ENCODE data around the gene SIRPA. TPM values are rescaled to one million over a fixed set of nuclear protein-coding genes. Genes with fewer than 3 reads are reported as not detected.

Gene SIRPA
- total and polyA plus RNA-seq, 10 of the 15 experiments (the other 5 are each of a cell fraction or from before 2014, with no cell fraction given) = 1.7 to 13.2 (median 5.0) TPM

DNA sequence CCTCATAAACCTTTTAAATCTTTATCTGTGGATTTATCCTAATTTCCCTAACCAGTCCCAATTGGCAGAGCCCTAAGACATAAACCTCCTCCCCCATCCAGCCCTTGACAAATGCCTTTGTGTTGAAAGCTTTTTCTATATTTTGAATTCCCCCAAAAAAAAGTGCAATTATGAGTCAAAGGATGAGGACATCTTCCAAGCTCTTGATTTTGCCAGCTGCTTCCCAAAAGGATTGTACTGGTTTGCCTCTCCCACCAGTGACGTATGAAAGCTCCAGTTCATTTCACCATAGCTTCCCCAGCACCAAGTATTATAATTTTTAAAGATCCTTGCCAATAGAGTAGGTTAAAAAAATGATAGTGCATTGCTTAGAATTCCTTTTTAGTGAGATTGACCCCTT lies 38.9 kb downstream of the SIRPA start:
- Histone ChIP-seq H3K79me2 (ENCODE audit: control insufficient read depth, insufficient read depth, low read length) (no peaks in the 10 kb centered on the region), H3K27ac (ENCODE audit: control insufficient read depth, insufficient read depth) (no peak overlapping the region), H3K9me3 (replicated peaks; ENCODE audit: control insufficient read depth, insufficient read depth, low read length) (no peaks in the 10 kb centered on the region), H3K9ac (ENCODE audit: control insufficient read depth, insufficient read depth, low read length) (no peak overlapping the region), H2AFZ (ENCODE audit: control insufficient read depth, low read depth, low read length) (no peak overlapping the region), H3K4me1 (ENCODE audit: control insufficient read depth, insufficient read depth, low read length) (no peaks in the 10 kb centered on the region), H4K20me1 (ENCODE audit: control insufficient read depth, insufficient read depth) (no peaks in the 10 kb centered on the region), H3K27me3 (replicated peaks in 1 of 2; ENCODE audit: control insufficient read depth in 2 of 2, insufficient read depth in 2 of 2, low read length in 1 of 2) (no peaks in the 10 kb centered on the region), H3K4me2 (ENCODE audit: control insufficient read depth, insufficient read depth) (no peak overlapping the region), H3K36me3 (ENCODE audit: control insufficient read depth in 2 of 2, insufficient read depth in 2 of 2, low read length in 1 of 2) (no peaks in the 10 kb centered on the region), H3K4me3 (no peak overlapping the region)
- 38% methylated on average over 1 of the region's 1 CpG for WGBS (ENCODE audit: insufficient coverage, insufficient replicate concordance, low lambda C conversion rate, missing lambda C conversion rate)
- RAD21 ChIA-PET (ENCODE audit: unreplicated experiment) = no interaction called here
- SMC1A ChIA-PET (ENCODE audit: uncharacterized antibody, unreplicated experiment) = no interaction called here
- no peak for ATAC-seq
- DNase-seq (ENCODE audit: low read depth, low spot score) = no peak
- TF ChIP-seq NR2F1 (conservative IDR thresholded peaks at IDR 0.05) = no peak
- TF ChIP-seq HCFC1 (IDR thresholded peaks at IDR 0.05; ENCODE audit: low read length) = no peak
- TF ChIP-seq JUNB (IDR thresholded peaks at IDR 0.05) = no peak
- TF ChIP-seq, protein P1, sequence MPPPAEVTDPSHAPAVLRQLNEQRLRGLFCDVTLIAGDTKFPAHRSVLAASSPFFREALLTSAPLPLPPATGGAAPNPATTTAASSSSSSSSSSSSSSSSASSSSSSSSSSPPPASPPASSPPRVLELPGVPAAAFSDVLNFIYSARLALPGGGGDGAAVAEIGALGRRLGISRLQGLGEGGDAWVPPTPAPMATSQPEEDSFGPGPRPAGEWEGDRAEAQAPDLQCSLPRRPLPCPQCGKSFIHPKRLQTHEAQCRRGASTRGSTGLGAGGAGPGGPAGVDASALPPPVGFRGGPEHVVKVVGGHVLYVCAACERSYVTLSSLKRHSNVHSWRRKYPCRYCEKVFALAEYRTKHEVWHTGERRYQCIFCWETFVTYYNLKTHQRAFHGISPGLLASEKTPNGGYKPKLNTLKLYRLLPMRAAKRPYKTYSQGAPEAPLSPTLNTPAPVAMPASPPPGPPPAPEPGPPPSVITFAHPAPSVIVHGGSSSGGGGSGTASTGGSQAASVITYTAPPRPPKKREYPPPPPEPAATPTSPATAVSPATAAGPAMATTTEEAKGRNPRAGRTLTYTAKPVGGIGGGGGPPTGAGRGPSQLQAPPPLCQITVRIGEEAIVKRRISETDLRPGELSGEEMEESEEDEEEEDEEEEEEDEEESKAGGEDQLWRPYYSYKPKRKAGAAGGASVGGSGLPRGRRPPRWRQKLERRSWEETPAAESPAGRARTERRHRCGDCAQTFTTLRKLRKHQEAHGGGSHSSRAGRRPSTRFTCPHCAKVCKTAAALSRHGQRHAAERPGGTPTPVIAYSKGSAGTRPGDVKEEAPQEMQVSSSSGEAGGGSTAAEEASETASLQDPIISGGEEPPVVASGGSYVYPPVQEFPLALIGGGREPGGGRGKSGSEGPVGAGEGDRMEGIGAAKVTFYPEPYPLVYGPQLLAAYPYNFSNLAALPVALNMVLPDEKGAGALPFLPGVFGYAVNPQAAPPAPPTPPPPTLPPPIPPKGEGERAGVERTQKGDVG (CRISPR knock-in tag; IDR thresholded peaks at IDR 0.05) = no peak
- in situ Hi-C loops (cut with MboI) = no loop called here
- intact Hi-C loops (cut with micrococcal nuclease; ENCODE audit: unreplicated experiment) = no loop called here
- FAIRE-seq = no peak
- POLR2A ChIA-PET = no interaction called here
- CTCF ChIA-PET = no interaction called here
- BruUV-seq (replicated peaks) = no TSS peak

All from GM12878 (cell line).